Esophagus muscularis mucosa (tissue), 4 donors: ENCODE measurements around the gene IRX5. TPM values are rescaled to one million over a fixed set of nuclear protein-coding genes. Genes with fewer than 3 reads are reported as not detected.

Experiments used
- DNase-seq: peaks from one replicate; pipeline ENCODE4 v3.0.0-alpha.2; 2017; ENCODE audit errors: extremely low spot score
- H3K27ac ChIP-seq, 4 donors: fragments of 200-600 bp; sonication (generic); replicated peaks in 1 of 4; 1 replicate in 3 of 4; 2 replicates in 1 of 4; pipeline ENCODE4 v1.5.1; 2016 to 2019; ENCODE audit warnings: mild to moderate bottlenecking in 1 of 4
- H3K27me3 ChIP-seq, 4 donors: fragments of 200-600 bp; sonication (generic); one replicate each; pipeline versions ENCODE4 v1.5.1 to v1.6.0; 2016 to 2019
- H3K36me3 ChIP-seq, 4 donors: fragments of 200-600 bp; sonication (generic); one replicate each; pipeline ENCODE4 v1.5.1; 2016 to 2019
- H3K4me1 ChIP-seq, 4 donors: fragments of 200-600 bp; sonication (generic); one replicate each; pipeline ENCODE4 v1.5.1; 2016 to 2019
- H3K4me3 ChIP-seq, 4 donors: fragments of 200-600 bp; sonication (generic); 1 replicate in 2 of 4; 2 replicates in 2 of 4; pipeline ENCODE4 v1.5.1; 2016 to 2019; ENCODE audit warnings: mild to moderate bottlenecking in 4 of 4, moderate library complexity in 1 of 4
- H3K9me3 ChIP-seq, 4 donors: fragments of 200-600 bp; sonication (generic); 1 replicate in 3 of 4; 2 replicates in 1 of 4; pipeline ENCODE4 v1.5.1; 2016 to 2019
- CTCF ChIP-seq, 3 experiments: fragments of 200-600 bp in 2 of 3; fragments of 450-650 bp in 1 of 3; sonication (generic) in 2 of 3; IDR thresholded peaks; one replicate each; pipeline ENCODE4 v1.5.1; 2017 to 2019; ENCODE audit warnings: antibody characterized with exemption in 3 of 3, mild to moderate bottlenecking in 2 of 3, moderate library complexity in 1 of 3
- EP300 ChIP-seq: sonication (generic); formaldehyde crosslinking; IDR thresholded peaks from one replicate; pipeline ENCODE4 v1.6.1; 2017; ENCODE audit warnings: antibody characterized with exemption
- POLR2A ChIP-seq: fragments of 450-650 bp; IDR thresholded peaks from one replicate; pipeline ENCODE4 v1.6.1; 2017; ENCODE audit warnings: antibody characterized with exemption, moderate library complexity, mild to moderate bottlenecking, low read depth
- POLR2AphosphoS5 ChIP-seq, 2 donors: sonication (generic); formaldehyde crosslinking; IDR thresholded peaks; one replicate each; pipeline ENCODE4 v1.6.1; 2017; ENCODE audit warnings: antibody characterized with exemption in 2 of 2
- WGBS: methylation state at CpG from one replicate; pipeline ENCODE4 v1.1.5; 2018; 5-methylcytosine and 5-hydroxymethylcytosine counted together
- intact Hi-C: fragments of 100-400 bp; cut with DNase I; formaldehyde crosslinking; loops from one replicate; pipeline ENCODE4 v1.15.1; 2023
- total RNA-seq, 4 donors: library from RNA; depleted of rRNA; stranded (reverse); fragments of >200 nt; gene quantifications; one replicate each; pipeline versions ENCODE4 v1.1.0 to v1.2.1, GENCODE V29; 2016

Gene IRX5
- total RNA-seq, 4 donors from 2014 or later = 0.52 TPM; not detected in 3

GRCh38 chr16:54903047-54903446, 27.6 kb upstream of the IRX5 start:
- peaks cover 0 to 11% (median 0%) of the 10 kb centered on the region in 4 donors for H3K27me3 ChIP-seq
- no peak for DNase-seq
- no peaks in the 10 kb centered on the region for H3K4me1 ChIP-seq
- H3K27ac ChIP-seq = no peak overlapping the region
- H3K4me3 ChIP-seq = no peak overlapping the region
- TF ChIP-seq POLR2A = no peak
- TF ChIP-seq POLR2AphosphoS5 (IDR thresholded peaks at IDR 0.05) = no peak
- no peak for TF ChIP-seq CTCF (IDR thresholded peaks at IDR 0.05)
- no peak for TF ChIP-seq EP300
- H3K36me3 ChIP-seq = no peaks in the 10 kb centered on the region
- H3K9me3 ChIP-seq = peaks cover 0 to 13% (median 11%) of the 10 kb centered on the region in 4 donors
- 92% methylated on average over 2 of the region's 2 CpGs for WGBS
- intact Hi-C loops = no loop called here

DNA sequence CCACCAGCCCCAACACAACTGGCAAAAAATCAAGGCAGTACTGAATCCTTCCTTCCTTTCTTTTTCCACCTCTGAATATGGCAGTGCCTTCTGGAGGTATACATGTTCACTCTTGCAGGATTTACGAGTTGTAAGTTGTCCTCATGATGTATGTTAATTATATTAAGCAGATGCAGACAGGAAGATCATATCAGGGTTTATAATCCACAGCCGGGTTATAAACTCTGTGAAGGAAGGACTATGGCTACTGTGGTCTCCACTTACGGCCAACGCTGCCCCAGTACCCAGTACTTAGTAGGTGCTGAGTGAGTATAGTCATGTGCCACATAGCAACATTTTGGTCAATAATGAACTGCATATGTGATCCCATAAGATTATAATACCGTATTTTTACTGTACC, 19.6 kb upstream of the IRX5 start:
- H3K4me1 ChIP-seq = no peaks in the 10 kb centered on the region
- no peak for DNase-seq
- intact Hi-C loops = no loop called here
- no peak overlapping the region for H3K27ac ChIP-seq
- 75% methylated on average over 5 of the region's 5 CpGs for WGBS
- H3K36me3 ChIP-seq = no peaks in the 10 kb centered on the region
- TF ChIP-seq CTCF (IDR thresholded peaks at IDR 0.05) = no peak
- no peak for TF ChIP-seq POLR2AphosphoS5 (IDR thresholded peaks at IDR 0.05)
- H3K9me3 ChIP-seq = no peaks in the 10 kb centered on the region
- no peak overlapping the region for H3K4me3 ChIP-seq
- H3K27me3 ChIP-seq = peaks cover 0 to 20% (median 2%) of the 10 kb centered on the region in 4 donors

DNA sequence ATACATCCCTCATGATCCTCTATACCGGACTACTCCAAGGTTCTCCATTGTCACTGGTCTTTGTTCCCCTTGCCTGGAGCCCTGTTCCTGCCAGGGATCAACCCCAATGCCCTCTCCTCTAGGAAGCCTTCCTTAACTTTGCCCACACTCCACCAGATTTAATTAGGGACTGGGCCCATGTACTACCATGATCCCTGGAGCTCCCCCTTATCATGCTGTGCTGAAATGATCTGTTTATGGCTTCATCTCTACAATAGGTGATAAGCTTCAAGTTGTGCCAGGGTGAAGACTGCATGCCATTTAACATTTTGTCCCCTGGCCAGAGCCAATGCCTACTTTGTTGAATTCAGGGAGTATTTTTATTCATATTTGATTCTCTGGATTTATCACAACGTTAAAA, 17.9 kb upstream of the IRX5 start:
- no peaks in the 10 kb centered on the region for H3K9me3 ChIP-seq
- no peaks in the 10 kb centered on the region for H3K36me3 ChIP-seq
- H3K27ac ChIP-seq = no peak overlapping the region
- no peak for DNase-seq
- H3K4me3 ChIP-seq = no peak overlapping the region
- H3K27me3 ChIP-seq = peaks cover 0 to 24% (median 2%) of the 10 kb centered on the region in 4 donors
- intact Hi-C loops = no loop called here
- 81% methylated on average over 2 of the region's 2 CpGs for WGBS
- no peaks in the 10 kb centered on the region for H3K4me1 ChIP-seq
- TF ChIP-seq POLR2A (no peak), EP300 (no peak), CTCF (IDR thresholded peaks at IDR 0.05) (no peak), POLR2AphosphoS5 (IDR thresholded peaks at IDR 0.05) (no peak)

DNA sequence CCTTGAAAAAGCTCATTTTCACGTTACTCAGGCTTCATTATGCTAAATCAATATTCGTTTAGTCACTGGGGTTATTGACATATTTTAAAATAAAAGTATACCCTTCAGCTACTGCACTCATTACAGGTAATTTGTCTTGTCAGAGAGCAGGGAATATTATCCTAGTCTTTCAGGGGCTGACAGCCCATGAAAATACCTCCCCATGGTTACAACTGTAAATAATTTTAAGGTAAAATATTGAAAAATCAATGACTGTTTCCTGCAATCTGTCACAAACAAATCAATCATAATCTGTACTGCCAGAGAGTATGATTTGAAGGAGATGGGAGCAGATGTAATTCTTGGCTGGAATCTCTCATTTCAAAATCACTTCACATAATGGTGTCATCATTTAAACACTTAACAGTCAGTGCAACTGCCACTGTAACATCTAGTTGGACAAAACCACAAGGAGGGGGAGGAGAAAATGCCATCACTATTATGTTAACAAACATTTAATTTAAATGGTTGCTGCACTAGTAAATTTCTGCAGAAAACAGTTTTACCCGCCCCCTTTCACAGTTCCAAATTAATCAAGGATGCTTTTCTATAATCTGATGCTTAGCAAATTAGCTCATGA, 9.3 kb upstream of the IRX5 start:
- WGBS = 84% methylated on average over 3 of the region's 3 CpGs
- Histone ChIP-seq H3K36me3 (no peaks in the 10 kb centered on the region), H3K4me1 (peaks cover 0 to 6% (median 0%) of the 10 kb centered on the region in 4 donors), H3K27me3 (peaks cover 0 to 89% (median 14%) of the 10 kb centered on the region in 4 donors), H3K27ac (no peak overlapping the region), H3K9me3 (no peaks in the 10 kb centered on the region), H3K4me3 (no peak overlapping the region)
- TF ChIP-seq EP300 (no peak), CTCF (IDR thresholded peaks at IDR 0.05) (no peak), POLR2AphosphoS5 (IDR thresholded peaks at IDR 0.05) (no peak)
- intact Hi-C loops = no loop called here
- no peak for DNase-seq

GRCh38 chr16:54923055-54923473, 7.6 kb upstream of the IRX5 start:
- TF ChIP-seq POLR2AphosphoS5 (IDR thresholded peaks at IDR 0.05) = no peak
- TF ChIP-seq POLR2A = no peak
- no peak for TF ChIP-seq EP300
- TF ChIP-seq CTCF (IDR thresholded peaks at IDR 0.05) = no peak
- H3K4me3 ChIP-seq = no peak overlapping the region
- H3K36me3 ChIP-seq = no peaks in the 10 kb centered on the region
- H3K9me3 ChIP-seq = no peaks in the 10 kb centered on the region
- 98% methylated on average over 4 of the region's 4 CpGs for WGBS
- no peak overlapping the region for H3K27ac ChIP-seq
- peaks cover 3 to 6% (median 5%) of the 10 kb centered on the region in 4 donors for H3K4me1 ChIP-seq
- intact Hi-C loops = no loop called here
- DNase-seq = no peak
- peaks cover 0 to 97% (median 31%) of the 10 kb centered on the region in 4 donors for H3K27me3 ChIP-seq
